HG03280 (cell line): ENCODE measurements around the gene ATP8B4.
"Not testable (repeated sequence)": the region's sequence is repeated elsewhere in the genome, so short reads cannot be mapped to it uniquely, and the experiment has no call there.

Experiments
- ATAC-seq: cut with Tn5 transposase; IDR thresholded peaks from one replicate; pipeline ENCODE4 v1.9.1; 2021; ENCODE audit warnings: mild to moderate bottlenecking, moderate library complexity; ENCODE audit not compliant: unreplicated experiment

Gene ATP8B4

DNA sequence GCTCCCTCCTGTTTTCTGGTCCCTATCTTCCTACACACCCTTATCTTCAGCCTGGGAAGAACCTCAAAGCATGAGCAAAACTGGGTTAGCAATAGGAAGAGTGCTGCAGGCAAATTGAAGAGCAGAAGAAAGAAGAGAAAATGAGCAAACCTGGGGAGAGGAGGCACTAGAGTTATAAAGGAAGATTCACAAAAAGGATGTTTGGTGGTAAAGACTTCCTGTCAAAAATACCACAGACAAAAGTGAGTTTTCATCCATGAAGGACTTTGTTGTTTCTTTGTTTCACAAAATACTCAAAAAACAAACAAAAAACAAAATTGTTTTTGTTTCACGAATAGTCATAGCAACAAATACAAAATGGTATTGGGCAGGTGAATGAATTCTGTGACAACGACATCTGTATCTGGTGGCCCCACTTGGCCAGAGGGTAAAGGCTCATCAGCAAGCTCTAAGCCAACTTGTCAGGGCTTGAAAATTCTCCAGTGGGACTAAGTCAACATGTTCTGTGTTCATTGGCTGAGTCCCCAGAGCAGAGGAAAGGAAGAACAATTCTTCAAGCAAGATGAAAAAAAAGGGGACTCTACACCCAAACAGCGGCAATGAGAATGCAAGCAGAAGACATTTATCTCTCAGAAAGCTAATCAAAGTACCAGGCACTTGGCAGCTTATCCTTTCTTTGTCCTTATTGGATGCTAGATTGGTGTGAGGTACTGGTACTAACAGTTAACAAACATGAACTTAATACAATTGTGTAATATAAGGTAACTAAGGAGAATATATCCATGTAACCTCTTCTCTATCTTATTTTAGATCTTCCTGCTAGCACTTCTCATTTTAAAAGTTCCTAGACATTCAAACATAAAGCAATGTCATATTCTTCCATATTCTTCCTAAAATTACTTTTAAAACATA lies 9.7 kb downstream of the ATP8B4 start:
- ATAC-seq: no peak

DNA sequence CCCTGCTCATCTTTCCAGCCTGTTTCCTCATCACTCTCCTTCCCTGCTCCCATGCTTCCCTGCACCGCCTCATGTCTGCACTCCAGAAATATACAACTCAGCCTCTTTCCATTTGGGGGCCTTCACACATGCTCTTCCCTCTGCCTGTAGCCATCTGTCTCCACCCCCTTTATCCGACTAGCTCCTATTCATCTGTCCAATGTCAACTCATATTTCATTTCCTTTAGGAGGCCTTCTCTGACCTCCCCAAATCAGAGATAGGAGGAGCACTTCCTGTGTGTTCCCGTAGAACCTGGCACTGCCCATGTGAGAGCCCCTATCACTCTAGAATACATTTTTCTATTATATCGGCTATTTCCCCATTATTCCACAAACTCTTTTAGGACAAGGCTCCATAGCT lies 10.6 kb downstream of the ATP8B4 start:
- no peak for ATAC-seq

DNA sequence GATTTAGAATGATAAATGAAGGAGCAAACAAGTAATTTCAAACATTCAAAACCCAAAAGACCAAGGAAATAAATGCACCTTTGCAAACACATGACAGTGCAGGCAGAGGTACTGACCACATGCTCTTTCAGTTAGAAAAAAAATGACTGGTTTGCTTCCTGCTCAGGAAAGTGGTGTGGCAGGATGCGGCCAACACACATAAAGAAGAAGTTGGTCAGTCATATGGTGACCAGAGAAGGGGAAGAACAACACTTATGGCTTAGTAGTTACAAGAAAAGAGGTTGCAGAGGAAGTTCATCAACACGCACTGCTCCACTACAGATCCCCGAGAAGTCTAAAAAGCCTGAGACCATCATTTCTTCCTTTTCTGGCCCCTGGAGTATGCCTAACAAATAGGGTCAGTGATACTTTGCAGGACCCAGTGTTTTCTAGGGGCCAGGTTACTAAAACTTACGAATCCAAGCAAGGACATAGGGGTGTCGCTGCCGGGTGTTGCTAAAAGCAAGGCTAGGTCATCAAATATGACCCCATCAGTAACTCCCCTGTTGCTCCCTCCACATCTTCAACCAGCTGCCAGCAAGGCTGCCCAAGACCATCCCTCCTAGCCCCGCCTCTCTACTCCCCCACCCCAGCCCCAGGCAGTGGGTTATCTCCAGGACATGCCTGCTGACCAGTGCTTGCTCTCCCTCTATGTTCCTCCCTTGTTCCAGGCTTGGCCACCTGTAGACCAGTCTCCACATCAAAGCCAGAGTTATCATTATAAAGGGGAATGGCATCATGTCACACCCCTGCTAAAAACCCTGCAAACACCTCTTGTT lies 11.2 kb downstream of the ATP8B4 start:
- peak; percentile 85 for ATAC-seq

- ATAC-seq: peak; percentile 8
These were observed 11.9 kb downstream of the ATP8B4 start for GRCh38 chr15:50107157-50107556.

GRCh38 chr15:50106457-50106856 lies 12.6 kb downstream of the ATP8B4 start:
- ATAC-seq: no peak

- no peak for ATAC-seq
These were observed 18.5 kb downstream of the ATP8B4 start for GRCh38 chr15:50100486-50100885.

GRCh38 chr15:50098545-50098944 lies 20.5 kb downstream of the ATP8B4 start:
- ATAC-seq: no peak

DNA sequence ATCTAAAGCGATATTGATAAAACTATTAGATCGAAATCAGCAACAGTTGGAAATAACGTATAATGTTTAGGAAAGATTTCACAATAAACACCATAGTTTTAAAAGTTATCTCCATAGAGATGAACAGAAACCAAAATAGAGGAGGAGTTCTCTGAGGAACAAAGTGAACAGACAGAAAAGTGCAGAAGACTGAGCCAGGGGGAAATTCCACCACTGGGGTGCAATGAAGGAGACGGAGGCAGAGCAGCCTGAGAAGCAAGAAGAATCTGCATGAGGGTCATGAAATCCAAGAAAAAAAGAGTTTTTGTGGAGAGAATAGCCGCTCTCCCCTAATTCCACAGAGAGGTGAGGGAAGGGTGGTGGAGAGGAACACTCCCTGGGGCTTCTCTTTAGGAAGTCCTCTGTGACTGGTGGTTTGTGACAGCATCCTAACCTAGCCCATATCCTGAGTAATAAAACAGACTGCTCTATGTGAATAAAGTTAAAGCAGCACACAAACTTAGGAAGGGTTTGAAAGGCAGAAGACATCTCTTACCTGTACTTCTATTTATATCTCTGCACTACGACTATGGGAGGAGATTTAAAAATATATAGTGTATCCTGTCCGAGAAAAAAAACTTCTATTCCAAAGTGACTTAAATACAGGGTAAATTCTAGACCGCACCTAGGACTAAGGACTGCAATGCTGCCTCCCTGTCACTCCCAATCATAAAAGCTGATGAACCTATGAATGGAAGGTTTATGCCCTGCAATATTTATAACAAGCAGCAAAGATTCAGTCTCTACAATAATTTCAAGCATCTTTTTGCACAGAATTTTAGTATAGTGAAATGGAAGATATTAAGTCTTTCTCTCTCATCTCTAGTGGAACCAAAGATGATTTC lies 22.9 kb downstream of the ATP8B4 start:
- ATAC-seq: no peak

GRCh38 chr15:50089386-50089785 lies 29.6 kb downstream of the ATP8B4 start:
- ATAC-seq: not testable (repeated sequence)

DNA sequence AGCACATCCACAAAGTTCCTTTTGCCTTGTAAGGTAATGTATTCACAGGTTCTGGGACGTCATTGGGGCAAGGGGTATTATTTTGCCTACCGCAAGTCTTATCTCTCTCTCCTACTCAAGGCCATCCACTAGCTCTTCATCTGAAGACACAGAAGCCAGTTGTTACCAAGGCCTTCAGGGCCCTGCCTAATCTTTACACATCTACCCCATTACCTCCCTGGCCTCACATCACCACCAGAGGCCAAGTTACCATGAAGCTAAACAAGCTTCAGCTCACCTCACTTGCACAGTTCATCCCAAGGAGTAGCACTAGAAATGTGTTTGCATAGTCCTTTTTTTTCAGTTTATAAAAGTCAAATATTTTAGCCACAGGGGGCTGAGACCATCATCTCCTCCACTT lies 34.1 kb downstream of the ATP8B4 start:
- no peak for ATAC-seq

- ATAC-seq: no peak
These were observed 35.5 kb downstream of the ATP8B4 start for GRCh38 chr15:50083424-50084025.

DNA sequence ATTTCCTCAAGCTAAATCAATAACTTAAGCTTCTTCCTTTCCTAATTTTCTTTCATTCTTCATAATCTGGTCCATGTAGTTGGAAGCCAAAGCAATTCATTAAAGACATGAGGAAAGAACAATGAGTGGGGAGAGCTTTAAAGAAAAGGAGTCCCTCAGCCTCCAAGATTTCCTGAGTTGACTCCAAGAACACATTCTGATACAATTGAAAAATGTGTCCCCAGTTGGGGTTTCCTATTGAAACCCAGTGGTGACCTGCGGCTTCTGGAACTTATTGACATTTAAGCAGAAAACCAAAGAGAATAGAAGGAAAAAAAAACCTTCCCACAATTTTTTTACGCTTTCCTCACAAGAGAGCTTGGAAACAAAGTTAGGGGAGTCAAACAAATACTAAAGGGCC lies 37.0 kb downstream of the ATP8B4 start:
- ATAC-seq: no peak

DNA sequence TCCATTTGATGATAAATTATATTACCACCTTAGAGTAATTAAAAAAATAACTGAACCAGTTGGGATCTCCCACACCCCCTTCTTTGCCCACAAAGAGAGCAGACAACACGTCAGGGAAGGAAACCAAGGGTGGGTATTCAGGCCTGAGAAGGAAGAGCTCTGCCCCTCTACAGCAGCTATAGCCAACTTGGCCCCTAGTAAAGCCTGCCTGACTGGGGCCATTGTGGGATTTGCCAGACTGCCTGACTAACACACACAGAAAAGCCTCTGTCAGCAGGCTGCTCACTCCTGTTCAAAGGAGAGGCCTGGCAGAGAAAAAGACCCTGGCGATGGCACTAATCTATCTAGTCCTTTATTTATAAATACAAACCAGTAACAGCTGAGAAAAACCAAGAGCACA lies 41.4 kb downstream of the ATP8B4 start:
- no peak for ATAC-seq

GRCh38 chr15:50077176-50077575 lies 41.9 kb downstream of the ATP8B4 start:
- ATAC-seq: no peak

GRCh38 chr15:50075319-50075718 lies 43.7 kb downstream of the ATP8B4 start:
- ATAC-seq: no peak

DNA sequence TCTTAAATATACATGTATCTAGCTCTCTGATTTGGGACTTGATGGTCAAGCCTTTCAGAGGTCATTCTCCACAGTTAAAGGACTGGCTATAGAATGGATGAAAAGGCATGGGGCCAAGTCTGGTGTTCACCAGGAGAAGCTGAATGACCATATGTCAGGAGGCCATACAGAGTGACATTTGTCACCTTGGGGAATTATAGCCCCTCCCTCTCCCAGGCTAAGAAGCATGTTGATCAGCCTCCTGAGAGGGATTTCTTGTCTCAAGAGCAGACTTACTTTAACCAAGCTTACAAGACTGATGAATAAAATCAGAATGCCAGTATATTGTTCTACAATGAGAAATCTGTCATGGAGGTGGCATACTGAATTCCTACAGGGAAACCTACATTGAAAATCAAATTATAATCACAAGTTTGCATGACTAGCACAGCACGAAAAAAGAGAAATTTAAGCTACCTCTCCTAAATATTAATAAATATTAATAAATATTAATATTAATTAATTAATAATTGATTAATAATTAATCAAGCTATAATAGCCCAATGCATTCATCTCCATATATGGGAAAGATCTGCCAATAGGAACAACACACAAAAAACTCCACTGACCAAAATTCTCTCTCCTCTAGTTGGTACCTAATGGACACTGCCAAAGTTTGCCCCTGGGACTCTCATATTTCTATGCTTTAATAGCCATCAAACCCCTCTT lies 47.3 kb downstream of the ATP8B4 start:
- no peak for ATAC-seq

- no peak for ATAC-seq
These were observed 51.0 kb downstream of the ATP8B4 start for GRCh38 chr15:50068016-50068415.

DNA sequence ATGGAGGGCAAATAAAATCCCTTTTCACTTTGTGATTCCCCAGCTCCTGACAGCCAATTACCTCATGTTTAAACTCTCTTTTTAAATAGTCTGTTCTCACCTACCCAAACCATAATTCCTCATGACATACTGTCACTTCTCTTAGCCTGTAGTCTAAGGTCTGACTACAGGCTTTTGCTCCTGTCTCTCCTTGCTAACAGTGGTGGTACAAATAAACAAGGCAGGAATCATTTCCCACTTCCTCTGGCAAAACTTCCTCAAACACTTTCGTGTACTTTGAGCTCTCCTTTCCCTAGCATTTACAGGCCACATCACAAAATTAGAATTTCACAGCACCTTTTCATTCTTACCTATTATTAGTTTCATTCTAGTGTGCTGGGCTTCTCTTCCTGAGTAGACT lies 51.8 kb downstream of the ATP8B4 start:
- no peak for ATAC-seq

DNA sequence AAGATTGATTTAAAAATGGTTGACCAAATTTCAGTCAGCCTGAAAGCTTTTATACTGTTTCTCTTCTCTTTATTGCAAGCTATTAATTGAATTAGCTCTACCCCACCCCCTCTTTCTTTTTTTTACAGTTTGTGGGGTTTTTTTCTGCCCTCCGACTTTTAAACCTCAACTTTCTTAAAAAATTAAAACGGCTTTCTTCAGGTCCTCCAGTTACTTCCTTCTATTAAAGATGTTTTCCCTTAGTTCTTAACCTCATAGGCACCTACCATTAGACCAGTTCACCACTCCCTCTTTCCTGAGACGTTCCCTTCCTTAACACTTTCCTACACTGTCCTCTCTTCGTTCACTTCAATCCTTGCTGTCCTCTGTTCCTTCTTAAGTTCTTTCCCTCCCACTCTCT lies 52.4 kb downstream of the ATP8B4 start:
- ATAC-seq: no peak

DNA sequence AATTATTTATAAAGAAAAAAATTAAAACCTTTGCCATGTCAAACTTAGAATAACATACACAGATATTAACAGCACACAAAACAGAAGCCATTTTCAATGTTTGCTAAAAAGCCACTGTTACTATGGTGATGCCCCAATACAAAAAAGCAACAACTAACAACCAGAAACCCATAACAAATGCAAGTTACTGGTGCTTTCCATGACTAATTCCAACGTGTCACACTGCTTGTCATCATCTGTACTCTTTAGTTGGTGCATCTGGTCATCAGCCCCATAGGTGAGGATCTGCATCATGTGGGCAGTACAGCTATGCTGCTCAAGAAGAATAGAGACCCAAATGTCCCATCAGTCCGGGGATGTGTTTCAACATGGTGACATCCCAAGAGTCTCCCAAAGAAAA lies 52.8 kb downstream of the ATP8B4 start:
- no peak for ATAC-seq
